ENCODE data around the gene KCP. TPM values are rescaled to one million over a fixed set of nuclear protein-coding genes. Genes with fewer than 3 reads are reported as not detected.

KCP gene
- total and polyA plus RNA-seq, 2 of the 13 experiments (the other 11 are each of a cell fraction or from before 2014, with no cell fraction given) = 0.37 to 1.0 TPM

GRCh38 chr7:128848289-128849155, 62.0 kb downstream of the KCP start (continued):
- TF ChIP-seq ZHX2 (IDR thresholded peaks at IDR 0.05; ENCODE audit: low read depth) = no peak
- no peak for TF ChIP-seq ZHX2 (CRISPR knock-in tag; IDR thresholded peaks at IDR 0.05; ENCODE audit: borderline replicate concordance)

GRCh38 chr7:128847721-128848211, 62.7 kb downstream of the KCP start:
- Histone ChIP-seq H4K20me1 (ENCODE audit: insufficient read depth, low read length) (no peaks in the 10 kb centered on the region), H2AFZ (ENCODE audit: low read length) (no peak overlapping the region), H3K36me3 (replicated peaks in 1 of 2; ENCODE audit: control insufficient read depth in 1 of 2, insufficient read depth in 2 of 2, low read length in 2 of 2) (no peaks in the 10 kb centered on the region), H3K9ac (ENCODE audit: insufficient read depth, low read depth, low read length) (no peak overlapping the region), H3K4me1 (ENCODE audit: insufficient read depth, low read length) (peaks cover 7% of the 10 kb centered on the region), H3K27me3 (ENCODE audit: control insufficient read depth in 1 of 2, insufficient read depth in 2 of 2, low read length in 2 of 2) (peaks cover 12 to 28% of the 10 kb centered on the region in 2 experiments; a peak in 4 of 5 replicates), H3K79me2 (ENCODE audit: insufficient read depth, low read length) (no peaks in the 10 kb centered on the region), H3K9me3 (ENCODE audit: low read length) (no peaks in the 10 kb centered on the region), H3K4me2 (ENCODE audit: low read depth, low read length) (no peak overlapping the region), H3K27ac (ENCODE audit: extremely low read length, insufficient read depth, low read length) (no peak overlapping the region), H3K4me3 (replicated peaks in 1 of 3; ENCODE audit: insufficient read depth in 1 of 3, low read depth in 2 of 3, low read length in 3 of 3) (no peak overlapping the region)
- ChIA-PET POLR2A (no interaction called here), CTCF (ENCODE audit: low intra/inter-chr PET ratio, low total read pairs) (no interaction called here)
- FAIRE-seq = no peak
- WGBS (ENCODE audit: low lambda C conversion rate) = 43% methylated on average over 4 of the region's 17 CpGs
- in situ Hi-C loops (cut with HindIII; ENCODE audit: extremely low pct_ligation_motif_present, low pct_unique_long_range_greater_than_20kb) (no loop called here), intact Hi-C loops (cut with micrococcal nuclease; ENCODE audit: unreplicated experiment) (no loop called here)
- peak; percentile 16; the same call in 2 of the 3 replicates for ATAC-seq
- no peak for DNase-seq (ENCODE audit: low spot score)
- no TSS peak for BruUV-seq (replicated peaks)
- TF ChIP-seq KDM2A (CRISPR knock-in tag; IDR thresholded peaks at IDR 0.05; ENCODE audit: borderline replicate concordance, low read depth) (no peak), E2F2 (CRISPR knock-in tag; IDR thresholded peaks at IDR 0.05; ENCODE audit: borderline replicate concordance) (no peak), ARNTL (CRISPR knock-in tag; IDR thresholded peaks at IDR 0.05) (no peak), HOXA7 (CRISPR knock-in tag; IDR thresholded peaks at IDR 0.05) (no peak), ZNF343 (CRISPR knock-in tag; IDR thresholded peaks at IDR 0.05) (no peak), ZNF777 (CRISPR knock-in tag; IDR thresholded peaks at IDR 0.05) (no peak), XBP1 (CRISPR knock-in tag; IDR thresholded peaks at IDR 0.05) (no peak), ZNF704 (CRISPR knock-in tag; IDR thresholded peaks at IDR 0.05; ENCODE audit: borderline replicate concordance) (no peak), TP53 (CRISPR knock-in tag; conservative IDR thresholded peaks at IDR 0.05) (no peak), ZNF350 (CRISPR knock-in tag; IDR thresholded peaks at IDR 0.05; ENCODE audit: borderline replicate concordance, low read depth) (no peak)
